AG10803 (cell line): ENCODE data around the gene C10orf53.

Experiments
- DNase-seq: peaks from one replicate; pipeline ENCODE4 v3.0.0; 2010; ENCODE audit warnings: low read depth
- H3K4me3 ChIP-seq: 2 replicates; pipeline ENCODE4 v1.5.1; 2011; ENCODE audit warnings: mild to moderate bottlenecking, low read length, control low read depth
- TF ChIP-seq, protein P1 (sequence below): conservative IDR thresholded peaks from 2 replicates; pipeline ENCODE4 v1.5.1; 2011; ENCODE audit warnings: mild to moderate bottlenecking, low read length, control low read depth, inconsistent platforms

Gene C10orf53

DNA sequence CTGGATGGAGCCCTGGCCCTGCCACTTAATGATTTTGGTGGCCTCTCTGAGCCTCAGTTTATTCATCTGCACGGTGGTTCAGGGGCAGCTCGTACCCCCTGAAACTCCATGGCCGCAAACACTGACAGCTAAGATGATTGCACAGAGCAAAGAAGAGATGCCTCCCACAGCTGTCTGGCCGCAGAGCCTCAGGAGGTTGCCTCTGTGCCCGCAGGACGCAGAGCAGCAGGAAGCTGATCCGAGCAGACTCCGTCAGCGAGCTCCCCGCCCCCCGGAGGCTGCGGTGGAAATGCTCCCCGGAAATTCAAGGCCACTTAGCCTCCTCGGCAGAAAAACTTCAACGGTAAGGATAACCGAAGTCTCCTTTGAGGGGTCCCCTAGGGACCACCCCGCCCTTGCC is 30.2 kb upstream of the C10orf53 start:
- TF ChIP-seq, protein P1, sequence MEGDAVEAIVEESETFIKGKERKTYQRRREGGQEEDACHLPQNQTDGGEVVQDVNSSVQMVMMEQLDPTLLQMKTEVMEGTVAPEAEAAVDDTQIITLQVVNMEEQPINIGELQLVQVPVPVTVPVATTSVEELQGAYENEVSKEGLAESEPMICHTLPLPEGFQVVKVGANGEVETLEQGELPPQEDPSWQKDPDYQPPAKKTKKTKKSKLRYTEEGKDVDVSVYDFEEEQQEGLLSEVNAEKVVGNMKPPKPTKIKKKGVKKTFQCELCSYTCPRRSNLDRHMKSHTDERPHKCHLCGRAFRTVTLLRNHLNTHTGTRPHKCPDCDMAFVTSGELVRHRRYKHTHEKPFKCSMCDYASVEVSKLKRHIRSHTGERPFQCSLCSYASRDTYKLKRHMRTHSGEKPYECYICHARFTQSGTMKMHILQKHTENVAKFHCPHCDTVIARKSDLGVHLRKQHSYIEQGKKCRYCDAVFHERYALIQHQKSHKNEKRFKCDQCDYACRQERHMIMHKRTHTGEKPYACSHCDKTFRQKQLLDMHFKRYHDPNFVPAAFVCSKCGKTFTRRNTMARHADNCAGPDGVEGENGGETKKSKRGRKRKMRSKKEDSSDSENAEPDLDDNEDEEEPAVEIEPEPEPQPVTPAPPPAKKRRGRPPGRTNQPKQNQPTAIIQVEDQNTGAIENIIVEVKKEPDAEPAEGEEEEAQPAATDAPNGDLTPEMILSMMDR = no peak
- no peak overlapping the region for H3K4me3 ChIP-seq
- DNase-seq = no peak

DNA sequence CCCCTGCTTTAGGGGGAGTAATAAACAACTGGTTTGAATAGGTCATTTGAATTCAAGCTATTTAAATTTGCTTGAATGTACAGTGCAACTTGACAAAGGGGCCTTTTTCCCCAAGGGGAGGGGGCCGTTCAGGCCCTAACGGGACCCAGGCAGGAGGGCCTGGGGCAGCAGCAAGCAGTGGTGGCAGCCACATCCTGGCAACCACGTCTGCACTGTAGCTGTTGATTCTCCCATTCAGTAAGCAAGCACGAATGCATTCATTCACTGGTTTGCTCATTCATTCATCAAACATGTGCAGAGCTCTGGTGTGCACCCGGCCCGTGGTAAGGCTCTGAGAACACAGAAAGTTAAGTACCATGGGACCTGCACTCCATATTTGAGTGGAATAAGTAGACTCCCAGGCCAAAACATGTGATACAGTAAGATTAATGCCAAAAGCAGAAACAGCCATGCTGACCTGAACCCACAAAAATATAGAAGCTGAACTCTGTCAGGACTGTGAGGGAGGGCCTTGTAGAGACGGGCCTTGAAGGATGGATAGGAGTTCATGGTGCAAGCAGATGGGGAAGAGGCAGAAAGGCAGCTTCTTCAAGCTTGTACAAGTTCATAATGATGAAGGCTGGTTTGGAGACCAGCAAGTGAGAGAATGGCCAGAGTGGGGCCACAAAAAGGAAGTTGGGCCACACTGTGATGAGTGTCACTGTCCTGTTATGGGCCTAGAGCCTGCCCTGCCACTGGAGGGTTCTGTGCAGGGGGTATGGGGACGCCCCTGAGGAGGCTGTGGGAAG is 29.3 kb upstream of the C10orf53 start:
- TF ChIP-seq, protein P1 = no peak

DNA sequence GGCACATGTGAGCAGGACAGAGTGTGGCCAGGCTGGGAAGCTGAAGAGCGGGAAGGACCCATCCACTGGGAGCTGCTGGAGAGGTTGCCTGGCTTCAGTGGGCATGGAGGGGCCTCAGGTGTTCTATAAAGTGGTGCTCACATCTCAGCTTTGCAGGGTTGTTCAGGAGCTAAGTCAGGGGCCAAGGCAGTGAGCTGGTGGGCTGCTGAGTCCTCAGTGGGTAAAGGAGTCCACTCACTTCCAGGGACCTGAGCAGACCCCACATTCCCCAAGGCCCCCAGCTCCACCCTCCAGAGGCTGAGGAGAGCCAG is 28.8 kb upstream of the C10orf53 start:
- no peak overlapping the region for H3K4me3 ChIP-seq
- no peak for DNase-seq
- TF ChIP-seq, protein P1 = no peak

More for the DNA sequence above, 29.3 kb upstream of the C10orf53 start:
- no peak for DNase-seq
- H3K4me3 ChIP-seq = no peak overlapping the region

DNA sequence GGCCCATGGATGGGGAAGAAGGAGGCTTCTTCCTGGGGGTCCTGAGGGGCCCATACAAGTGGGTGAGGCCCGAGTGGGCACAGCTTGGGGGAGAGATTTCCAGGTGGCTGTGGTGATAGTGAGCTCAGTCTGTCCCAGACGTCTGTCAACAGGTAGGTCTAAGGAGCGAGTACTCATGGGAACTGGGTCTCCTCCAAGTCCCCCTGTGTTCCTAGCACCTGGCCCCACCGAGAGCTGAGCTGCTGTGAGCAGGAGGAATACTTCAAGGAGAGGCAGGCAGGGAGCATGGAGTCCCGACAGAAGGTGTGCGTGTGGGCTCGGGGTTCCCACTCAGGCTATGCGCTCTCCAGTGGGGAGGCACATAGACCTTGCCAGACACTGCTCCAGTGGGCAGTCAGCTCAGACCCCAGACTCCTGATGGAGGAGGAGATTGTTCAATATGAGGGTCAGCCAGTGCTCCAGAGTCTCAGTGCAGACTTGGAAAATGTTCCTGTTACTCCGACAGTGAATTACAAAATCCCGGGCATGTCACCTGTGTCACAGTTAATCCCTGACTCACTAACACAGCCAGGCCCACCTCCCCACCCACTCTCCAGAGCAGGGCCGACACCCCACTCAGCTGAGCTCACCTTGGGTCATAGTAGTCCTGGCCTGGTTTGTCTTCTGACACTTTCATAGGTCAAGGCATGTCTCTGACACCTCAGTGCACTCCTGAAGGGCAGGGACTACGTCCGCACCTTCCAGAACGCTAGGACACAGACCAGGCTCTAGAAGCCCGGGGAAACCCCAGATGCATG is 28.2 kb upstream of the C10orf53 start:
- TF ChIP-seq, protein P1 = no peak
- no peak for DNase-seq
- no peak overlapping the region for H3K4me3 ChIP-seq

DNA sequence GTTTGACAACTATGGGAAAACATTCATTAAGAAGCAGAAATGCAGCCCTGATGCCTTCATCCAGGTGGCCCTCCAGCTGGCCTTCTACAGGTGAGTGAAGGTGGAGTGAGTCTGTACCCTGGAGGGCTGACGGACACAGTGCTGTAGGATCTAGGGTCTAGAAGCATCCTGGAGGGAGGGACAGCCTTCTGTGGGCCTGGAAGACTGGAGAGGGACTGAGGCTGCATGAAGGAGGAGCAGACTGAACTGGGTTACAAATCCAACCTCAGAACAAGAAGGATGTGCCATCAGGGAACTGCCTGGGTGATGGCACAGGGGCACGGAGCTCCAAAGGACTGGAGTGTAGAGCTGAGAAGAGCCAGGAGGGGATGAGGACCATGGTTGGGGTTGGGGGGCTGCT is 27.5 kb upstream of the C10orf53 start:
- TF ChIP-seq, protein P1 = no peak
- no peak for DNase-seq
- H3K4me3 ChIP-seq = no peak overlapping the region

DNA sequence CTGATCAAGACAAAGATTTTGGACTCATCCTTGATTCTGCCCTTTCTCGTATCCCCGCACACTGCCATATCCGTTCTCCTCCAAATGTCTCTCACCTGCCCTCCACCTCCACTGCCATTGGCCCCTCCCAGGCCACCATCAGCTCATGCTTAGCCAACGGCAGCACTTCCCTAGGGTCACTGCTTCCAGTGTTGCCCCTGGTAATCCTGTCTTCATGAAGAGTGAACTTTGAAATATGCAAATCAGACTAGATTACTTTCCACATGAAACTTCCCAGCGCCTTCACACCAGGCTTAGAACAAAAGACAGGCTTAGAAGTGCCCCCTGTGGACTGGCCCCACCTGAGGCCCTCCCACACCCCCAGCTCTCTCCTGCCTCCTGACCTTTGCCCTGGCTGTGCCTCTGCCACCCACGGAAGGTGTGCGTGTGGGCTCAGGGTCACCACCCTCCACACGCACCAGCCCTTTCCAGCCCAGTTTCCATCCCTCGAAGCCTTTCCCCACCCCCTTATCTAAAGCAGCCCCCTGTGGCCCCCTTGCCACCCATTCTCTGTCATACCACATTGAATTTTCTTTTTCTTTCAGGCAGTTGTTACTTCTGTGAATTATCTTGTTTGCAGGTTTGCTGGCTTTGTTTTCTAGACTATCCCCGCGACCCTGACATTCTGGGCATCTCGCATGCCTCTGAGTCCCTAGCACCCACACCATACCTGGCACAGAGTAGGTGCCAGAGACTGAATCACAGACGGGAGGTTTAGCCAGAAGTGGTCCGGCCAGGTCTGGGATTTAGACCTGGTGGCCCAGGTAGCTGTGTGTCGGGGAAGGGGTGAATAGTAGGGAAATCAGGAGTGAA is 26.8 kb upstream of the C10orf53 start:
- DNase-seq = no peak
- TF ChIP-seq, protein P1 = no peak
- H3K4me3 ChIP-seq = no peak overlapping the region
